ENCODE measurements around the gene TP53BP2.
A peak's percentile ranks its signal among the peaks of the same experiment; 100 is the strongest.

The TP53BP2 gene

DNA sequence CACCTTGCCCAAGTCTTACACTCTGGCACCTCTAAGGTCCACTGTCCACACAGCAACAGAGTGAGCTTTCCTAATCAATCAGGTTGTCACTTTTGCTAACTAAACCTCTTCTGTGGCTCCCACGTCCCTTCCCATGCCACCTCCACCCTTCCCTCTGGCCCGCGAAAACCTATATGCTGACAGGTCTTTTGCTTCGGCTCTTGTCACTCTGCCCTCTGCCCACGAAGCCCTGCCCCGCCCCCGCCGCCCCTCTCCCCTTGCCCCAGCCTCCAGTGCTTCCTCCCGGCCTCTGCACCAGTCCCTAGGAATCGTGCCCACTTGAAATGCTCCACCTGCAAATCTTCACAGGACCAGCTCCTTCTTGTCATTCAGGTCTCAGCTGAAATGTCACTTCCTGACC, 8.1 kb downstream of the TP53BP2 start:
- Histone ChIP-seq H3K27ac (ENCODE audit: insufficient read depth in 1 of 2, low read depth in 1 of 2, low read length in 2 of 2, poor library complexity in 1 of 2, severe bottlenecking in 2 of 2) (no peak overlapping the region), H3K4me3 (ENCODE audit: control insufficient read depth in 1 of 7, extremely low read depth in 1 of 7, insufficient read depth in 4 of 7, low read depth in 2 of 7, low read length in 6 of 7) (no peak overlapping the region), H3K27me3 (replicated peaks in 2 of 5; ENCODE audit: control insufficient read depth in 4 of 5, insufficient read depth in 5 of 5, low read length in 4 of 5) (no peaks in the 10 kb centered on the region), H3K36me3 (ENCODE audit: control insufficient read depth in 4 of 4, insufficient read depth in 4 of 4, low read length in 3 of 4) (peaks cover 0 to 5% (median 0%) of the 10 kb centered on the region in 4 experiments), H3K4me1 (ENCODE audit: control extremely low read depth in 1 of 4, control insufficient read depth in 4 of 4, insufficient read depth in 4 of 4, low read length in 3 of 4) (peaks cover 9 to 51% (median 19%) of the 10 kb centered on the region in 4 experiments), H3K9me3 (ENCODE audit: control extremely low read depth in 1 of 5, control insufficient read depth in 4 of 5, insufficient read depth in 2 of 5, low read depth in 1 of 5, low read length in 4 of 5) (no peaks in the 10 kb centered on the region)
- CTCF ChIA-PET: interaction anchor here (1.0 to 1.8 kb wide), 3 partner anchors 23 to 27 kb away, joined by 3 to 7 read pairs (median 6); no protein-coding TSS in a partner anchor
- 84% methylated on average over 6 of the region's 10 CpGs for WGBS (ENCODE audit: insufficient coverage)
- POLR2A ChIA-PET: interaction anchor here (1.0 kb wide), 1 partner anchor 13 kb away, joined by 4 read pairs; no protein-coding TSS in a partner anchor
- DNase-seq: no peak

DNA sequence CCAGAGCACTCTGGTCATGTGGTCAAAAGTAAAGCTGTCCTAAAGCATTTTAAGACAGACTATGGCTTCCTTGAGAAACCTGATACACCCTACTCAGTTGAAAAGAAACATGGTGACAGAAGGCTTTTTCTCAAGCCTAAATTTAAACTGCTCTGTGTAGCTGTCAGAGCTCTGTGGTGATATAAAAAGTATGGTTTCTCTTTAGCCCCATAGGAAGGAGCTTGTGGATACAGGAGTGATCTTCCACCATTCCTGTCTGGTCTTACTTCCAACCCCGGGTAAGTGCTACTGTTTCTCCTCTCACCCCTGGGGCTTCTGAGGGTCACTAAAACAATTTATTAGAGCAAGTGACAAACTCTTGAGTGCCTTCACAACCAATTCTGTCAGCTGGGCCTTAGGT, 8.5 kb downstream of the TP53BP2 start:
- Histone ChIP-seq H3K4me3 (ENCODE audit: control insufficient read depth in 1 of 7, extremely low read depth in 1 of 7, insufficient read depth in 4 of 7, low read depth in 2 of 7, low read length in 6 of 7) (no peak overlapping the region), H3K4me1 (ENCODE audit: control extremely low read depth in 1 of 4, control insufficient read depth in 4 of 4, insufficient read depth in 4 of 4, low read length in 3 of 4) (peaks cover 9 to 56% (median 23%) of the 10 kb centered on the region in 4 experiments), H3K9me3 (ENCODE audit: control extremely low read depth in 1 of 5, control insufficient read depth in 4 of 5, insufficient read depth in 2 of 5, low read depth in 1 of 5, low read length in 4 of 5) (no peaks in the 10 kb centered on the region), H3K36me3 (ENCODE audit: control insufficient read depth in 4 of 4, insufficient read depth in 4 of 4, low read length in 3 of 4) (peaks cover 0 to 5% (median 0%) of the 10 kb centered on the region in 4 experiments), H3K27me3 (replicated peaks in 2 of 5; ENCODE audit: control insufficient read depth in 4 of 5, insufficient read depth in 5 of 5, low read length in 4 of 5) (no peaks in the 10 kb centered on the region), H3K27ac (ENCODE audit: insufficient read depth in 1 of 2, low read depth in 1 of 2, low read length in 2 of 2, poor library complexity in 1 of 2, severe bottlenecking in 2 of 2) (no peak overlapping the region)
- no peak for DNase-seq
- CTCF ChIA-PET: interaction anchor here (1.0 to 1.8 kb wide), 3 partner anchors 22 to 26 kb away, joined by 3 to 7 read pairs (median 6); no protein-coding TSS in a partner anchor
- no CpG with 5 or more reads among the region's 1 CpG for WGBS (ENCODE audit: insufficient coverage)
- POLR2A ChIA-PET: interaction anchor here (1.0 kb wide), 1 partner anchor 12 kb away, joined by 4 read pairs; no protein-coding TSS in a partner anchor

DNA sequence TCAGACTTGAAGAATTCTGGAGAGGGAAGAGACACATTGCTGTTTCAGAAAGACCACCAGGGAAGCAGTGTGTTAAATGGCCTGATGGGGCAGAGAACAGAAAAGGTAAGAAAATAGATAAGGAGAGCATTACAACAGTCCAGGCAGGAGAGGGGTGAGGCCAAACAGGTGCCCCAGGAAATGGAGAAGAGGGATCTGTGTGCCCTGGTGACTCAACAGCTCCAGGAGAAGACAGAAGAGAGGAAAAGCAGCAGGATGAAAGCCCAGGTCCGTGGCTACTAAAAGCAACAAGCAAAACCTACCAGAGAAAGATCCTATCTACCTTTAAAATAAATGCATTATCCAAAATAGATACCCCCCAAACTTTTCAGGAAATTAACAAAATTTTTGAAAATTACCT, 9.2 kb downstream of the TP53BP2 start:
- CTCF ChIA-PET: interaction anchor here (0.6 to 1.8 kb wide), 4 partner anchors 22 to 106 kb away, joined by 3 to 7 read pairs (median 4); no protein-coding TSS in a partner anchor
- no peak for DNase-seq

DNA sequence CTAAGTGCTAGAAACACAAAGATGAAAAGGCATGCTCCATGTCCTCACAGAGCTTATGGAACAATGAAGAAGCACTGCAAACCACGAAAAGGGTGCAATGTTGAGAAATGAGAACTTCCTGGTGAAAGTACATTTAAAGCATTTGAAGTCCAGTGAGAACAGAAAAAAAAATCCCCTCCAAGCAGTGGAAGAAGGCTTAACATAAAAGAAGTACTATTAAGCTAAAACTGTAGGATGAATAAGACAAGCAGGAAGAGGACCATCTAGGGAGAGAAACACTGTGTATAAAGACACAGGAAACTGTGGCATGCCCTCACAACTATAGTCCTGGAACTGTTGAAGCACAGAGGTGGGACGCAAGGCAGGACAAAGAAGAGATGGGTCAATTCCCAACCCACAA, 10.0 kb downstream of the TP53BP2 start:
- Histone ChIP-seq H3K9me3 (ENCODE audit: control extremely low read depth in 1 of 5, control insufficient read depth in 4 of 5, insufficient read depth in 2 of 5, low read depth in 1 of 5, low read length in 4 of 5) (no peaks in the 10 kb centered on the region), H3K27me3 (replicated peaks in 2 of 5; ENCODE audit: control insufficient read depth in 4 of 5, insufficient read depth in 5 of 5, low read length in 4 of 5) (no peaks in the 10 kb centered on the region), H3K36me3 (ENCODE audit: control insufficient read depth in 4 of 4, insufficient read depth in 4 of 4, low read length in 3 of 4) (peaks cover 0 to 5% (median 0%) of the 10 kb centered on the region in 4 experiments), H3K4me1 (ENCODE audit: control extremely low read depth in 1 of 4, control insufficient read depth in 4 of 4, insufficient read depth in 4 of 4, low read length in 3 of 4) (peaks cover 9 to 63% (median 28%) of the 10 kb centered on the region in 4 experiments), H3K27ac (ENCODE audit: insufficient read depth in 1 of 2, low read depth in 1 of 2, low read length in 2 of 2, poor library complexity in 1 of 2, severe bottlenecking in 2 of 2) (no peak overlapping the region), H3K4me3 (ENCODE audit: control insufficient read depth in 1 of 7, extremely low read depth in 1 of 7, insufficient read depth in 4 of 7, low read depth in 2 of 7, low read length in 6 of 7) (peak overlapping the region in 1 of 7 experiments; percentile 19)
- POLR2A ChIA-PET: no interaction called here
- CTCF ChIA-PET: interaction anchor here (1.1 kb wide), 1 partner anchor 9 kb away, joined by 5 read pairs; the partner anchor contains the start of gene TP53BP2
- 48% methylated on average over 2 of the region's 2 CpGs for WGBS (ENCODE audit: insufficient coverage)
- no peak for DNase-seq

More for the DNA sequence above, 9.2 kb downstream of the TP53BP2 start:
- Histone ChIP-seq H3K36me3 (ENCODE audit: control insufficient read depth in 4 of 4, insufficient read depth in 4 of 4, low read length in 3 of 4) (peaks cover 0 to 5% (median 0%) of the 10 kb centered on the region in 4 experiments), H3K4me1 (ENCODE audit: control extremely low read depth in 1 of 4, control insufficient read depth in 4 of 4, insufficient read depth in 4 of 4, low read length in 3 of 4) (peaks cover 9 to 62% (median 28%) of the 10 kb centered on the region in 4 experiments), H3K4me3 (ENCODE audit: control insufficient read depth in 1 of 7, extremely low read depth in 1 of 7, insufficient read depth in 4 of 7, low read depth in 2 of 7, low read length in 6 of 7) (no peak overlapping the region), H3K9me3 (ENCODE audit: control extremely low read depth in 1 of 5, control insufficient read depth in 4 of 5, insufficient read depth in 2 of 5, low read depth in 1 of 5, low read length in 4 of 5) (no peaks in the 10 kb centered on the region), H3K27ac (ENCODE audit: insufficient read depth in 1 of 2, low read depth in 1 of 2, low read length in 2 of 2, poor library complexity in 1 of 2, severe bottlenecking in 2 of 2) (no peak overlapping the region), H3K27me3 (replicated peaks in 2 of 5; ENCODE audit: control insufficient read depth in 4 of 5, insufficient read depth in 5 of 5, low read length in 4 of 5) (no peaks in the 10 kb centered on the region)
- no CpG with 5 or more reads among the region's 1 CpG for WGBS (ENCODE audit: insufficient coverage)
- POLR2A ChIA-PET: interaction anchor here (1.0 kb wide), 1 partner anchor 12 kb away, joined by 4 read pairs; no protein-coding TSS in a partner anchor

DNA sequence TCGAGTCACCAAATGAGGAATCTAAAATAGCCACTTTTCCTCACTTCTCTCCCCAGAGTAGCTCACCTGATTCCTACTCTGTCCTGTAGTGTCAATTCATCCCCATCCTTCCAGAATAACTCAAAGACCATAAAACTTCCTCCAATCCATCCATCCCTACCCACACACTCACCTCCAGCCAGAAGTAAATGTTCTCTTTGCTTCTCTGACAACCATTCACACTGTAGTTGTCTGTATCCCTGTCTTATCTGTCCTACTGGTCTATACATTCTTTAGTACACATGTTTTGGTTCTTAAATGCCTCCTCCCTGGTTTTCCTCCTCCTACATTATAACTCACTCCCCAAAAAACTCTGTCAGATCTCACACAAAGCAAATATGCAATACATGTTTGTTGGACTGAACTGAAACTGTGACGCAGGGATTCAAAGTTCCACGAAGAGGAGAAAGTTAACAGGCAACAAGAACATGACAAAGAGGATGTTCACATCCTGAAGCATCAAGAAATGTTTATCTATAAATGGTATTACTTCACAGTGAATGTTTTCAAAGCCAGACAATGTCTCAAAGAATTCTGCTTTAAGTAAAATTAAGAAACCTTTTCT, 11.0 kb downstream of the TP53BP2 start:
- Histone ChIP-seq H3K9me3 (ENCODE audit: control extremely low read depth in 1 of 5, control insufficient read depth in 4 of 5, insufficient read depth in 2 of 5, low read depth in 1 of 5, low read length in 4 of 5) (no peaks in the 10 kb centered on the region), H3K4me1 (ENCODE audit: control extremely low read depth in 1 of 4, control insufficient read depth in 4 of 4, insufficient read depth in 4 of 4, low read length in 3 of 4) (peaks cover 9 to 63% (median 28%) of the 10 kb centered on the region in 4 experiments), H3K36me3 (ENCODE audit: control insufficient read depth in 4 of 4, insufficient read depth in 4 of 4, low read length in 3 of 4) (peaks cover 0 to 5% (median 0%) of the 10 kb centered on the region in 4 experiments), H3K27ac (ENCODE audit: insufficient read depth in 1 of 2, low read depth in 1 of 2, low read length in 2 of 2, poor library complexity in 1 of 2, severe bottlenecking in 2 of 2) (no peak overlapping the region), H3K27me3 (replicated peaks in 2 of 5; ENCODE audit: control insufficient read depth in 4 of 5, insufficient read depth in 5 of 5, low read length in 4 of 5) (no peaks in the 10 kb centered on the region), H3K4me3 (ENCODE audit: control insufficient read depth in 1 of 7, extremely low read depth in 1 of 7, insufficient read depth in 4 of 7, low read depth in 2 of 7, low read length in 6 of 7) (no peak overlapping the region)
- POLR2A ChIA-PET: no interaction called here
- CTCF ChIA-PET: no interaction called here
- WGBS (ENCODE audit: insufficient coverage): 100% methylated on average over 2 of the region's 3 CpGs
- DNase-seq: no peak

DNA sequence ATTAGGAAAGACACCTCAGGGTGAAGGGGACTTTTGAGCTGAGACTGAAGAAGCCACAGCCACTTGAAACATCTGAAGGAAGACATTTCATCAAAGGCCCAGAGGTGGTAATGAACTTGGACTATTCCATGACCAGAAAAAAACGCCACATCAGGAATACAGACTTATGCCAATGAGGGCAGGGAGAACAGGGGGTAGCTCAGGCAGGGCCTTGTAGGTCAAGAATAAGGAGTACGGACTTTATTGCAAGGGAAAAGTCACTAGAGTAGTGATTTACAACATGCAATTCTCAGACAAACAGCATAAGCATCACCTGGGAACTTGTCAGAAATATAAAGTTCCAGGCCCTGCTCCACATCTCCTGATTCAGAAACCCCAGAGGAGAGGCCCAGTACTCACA, 11.8 kb downstream of the TP53BP2 start:
- no peak for DNase-seq
- Histone ChIP-seq H3K36me3 (ENCODE audit: control insufficient read depth in 4 of 4, insufficient read depth in 4 of 4, low read length in 3 of 4) (peaks cover 0 to 2% (median 0%) of the 10 kb centered on the region in 4 experiments), H3K27me3 (replicated peaks in 2 of 5; ENCODE audit: control insufficient read depth in 4 of 5, insufficient read depth in 5 of 5, low read length in 4 of 5) (no peaks in the 10 kb centered on the region), H3K4me3 (ENCODE audit: control insufficient read depth in 1 of 7, extremely low read depth in 1 of 7, insufficient read depth in 4 of 7, low read depth in 2 of 7, low read length in 6 of 7) (no peak overlapping the region), H3K4me1 (ENCODE audit: control extremely low read depth in 1 of 4, control insufficient read depth in 4 of 4, insufficient read depth in 4 of 4, low read length in 3 of 4) (peaks cover 9 to 60% (median 28%) of the 10 kb centered on the region in 4 experiments), H3K27ac (ENCODE audit: insufficient read depth in 1 of 2, low read depth in 1 of 2, low read length in 2 of 2, poor library complexity in 1 of 2, severe bottlenecking in 2 of 2) (no peak overlapping the region), H3K9me3 (ENCODE audit: control extremely low read depth in 1 of 5, control insufficient read depth in 4 of 5, insufficient read depth in 2 of 5, low read depth in 1 of 5, low read length in 4 of 5) (no peaks in the 10 kb centered on the region)
- POLR2A ChIA-PET: interaction anchor here (0.5 kb wide), 1 partner anchor 138 kb away, joined by 3 read pairs; no protein-coding TSS in a partner anchor
- WGBS (ENCODE audit: insufficient coverage): 94% methylated on average over 2 of the region's 2 CpGs
- CTCF ChIA-PET: interaction anchor here (0.8 to 2.2 kb wide), 4 partner anchors 8 to 22 kb away, joined by 3 to 8 read pairs (median 4); no protein-coding TSS in a partner anchor

DNA sequence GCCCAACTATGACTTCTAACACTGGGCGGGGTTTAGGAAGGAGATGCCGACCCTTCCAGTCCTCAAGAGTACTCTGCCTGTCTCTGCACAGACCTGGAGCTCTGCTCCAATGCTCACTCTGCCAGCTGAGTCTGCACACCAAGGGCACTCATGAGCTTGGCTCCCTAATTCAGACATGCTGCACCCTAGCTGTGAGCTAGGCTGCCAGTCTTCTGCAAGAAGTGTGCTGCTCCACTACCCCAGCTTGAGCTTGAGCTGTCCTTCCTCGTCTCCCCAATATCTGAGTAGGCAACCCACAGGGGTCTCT, 13.2 kb downstream of the TP53BP2 start:
- H3K36me3 ChIP-seq (ENCODE audit: control insufficient read depth in 4 of 4, insufficient read depth in 4 of 4, low read length in 3 of 4): peaks cover 0 to 4% (median under 1%) of the 10 kb centered on the region in 4 experiments
- peak overlapping the region; percentile 51 to 84 for H3K27ac ChIP-seq (ENCODE audit: insufficient read depth in 1 of 2, low read depth in 1 of 2, low read length in 2 of 2, poor library complexity in 1 of 2, severe bottlenecking in 2 of 2)
- no peaks in the 10 kb centered on the region for H3K27me3 ChIP-seq (replicated peaks in 2 of 5; ENCODE audit: control insufficient read depth in 4 of 5, insufficient read depth in 5 of 5, low read length in 4 of 5)
- no peaks in the 10 kb centered on the region for H3K9me3 ChIP-seq (ENCODE audit: control extremely low read depth in 1 of 5, control insufficient read depth in 4 of 5, insufficient read depth in 2 of 5, low read depth in 1 of 5, low read length in 4 of 5)
- H3K4me3 ChIP-seq (ENCODE audit: control insufficient read depth in 1 of 7, extremely low read depth in 1 of 7, insufficient read depth in 4 of 7, low read depth in 2 of 7, low read length in 6 of 7): no peak overlapping the region
- ChIA-PET POLR2A (interaction anchor here (0.8 kb wide), 1 partner anchor 12 kb away, joined by 3 read pairs; no protein-coding TSS in a partner anchor), CTCF (interaction anchor here (2.2 kb wide), 1 partner anchor 10 kb away, joined by 8 read pairs; no protein-coding TSS in a partner anchor)
- DNase-seq: no peak
- 60% methylated on average over 3 of the region's 3 CpGs for WGBS (ENCODE audit: insufficient coverage)
- peaks cover 9 to 54% (median 24%) of the 10 kb centered on the region in 4 experiments for H3K4me1 ChIP-seq (ENCODE audit: control extremely low read depth in 1 of 4, control insufficient read depth in 4 of 4, insufficient read depth in 4 of 4, low read length in 3 of 4)
